ENCODE results near the gene AMBRA1. TPM values are rescaled to one million over a fixed set of nuclear protein-coding genes. Genes with fewer than 3 reads are reported as not detected.
A peak's percentile ranks its signal among the peaks of the same experiment; 100 is the strongest.

AMBRA1 gene
- total RNA-seq, 3 donors from 2014 or later (not counting 1 experiment from before 2014, with no cell fraction given) = 41.3 to 52.7 (median 46.2) TPM

DNA sequence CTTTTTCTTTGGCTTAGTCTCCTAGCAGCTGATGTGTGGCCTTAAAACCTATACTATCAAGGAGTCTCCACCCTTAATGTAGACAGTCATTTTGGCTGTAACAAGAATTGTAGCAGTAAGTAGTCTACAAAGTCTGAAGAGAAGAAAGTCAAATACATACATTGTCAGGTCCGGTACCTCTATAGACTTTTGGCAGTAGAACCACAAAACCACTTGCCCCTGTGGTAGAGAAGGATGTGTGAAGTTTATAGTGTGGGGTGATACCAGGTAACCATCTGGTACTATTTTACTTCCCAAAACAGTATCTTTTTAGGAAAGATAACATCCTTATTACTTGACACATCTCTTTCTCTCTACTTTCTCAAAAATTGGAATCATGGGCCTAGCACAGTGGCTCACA is 38.7 kb upstream of the AMBRA1 start:
- H3K4me1 Mint-ChIP-seq = peaks cover 15 to 25% of the 10 kb centered on the region in 2 donors

GRCh38 chr11:46631676-46632075 is 37.9 kb upstream of the AMBRA1 start:
- intact Hi-C loops (cut with micrococcal nuclease) = no loop called here
- H3K36me3 Mint-ChIP-seq = peaks cover 7% of the 10 kb centered on the region
- H3K9me3 Mint-ChIP-seq = no peaks in the 10 kb centered on the region
- DNase-seq (no peak), ATAC-seq (no peak)
- whole genome bisulfite sequencing (ENCODE audit: insufficient coverage) = 100% methylated on average over 2 of the region's 2 CpGs
- peaks cover 2% of the 10 kb centered on the region for H3K4me1 ChIP-seq (ENCODE audit: control insufficient read depth, insufficient read depth, low read length)
- peaks cover 15 to 25% of the 10 kb centered on the region in 2 donors for H3K4me1 Mint-ChIP-seq
- H3K27me3 ChIP-seq (ENCODE audit: control insufficient read depth, insufficient read depth, low read length) = no peaks in the 10 kb centered on the region
- H3K27ac ChIP-seq (ENCODE audit: low read length) = no peak overlapping the region
- TF ChIP-seq, protein P1, sequence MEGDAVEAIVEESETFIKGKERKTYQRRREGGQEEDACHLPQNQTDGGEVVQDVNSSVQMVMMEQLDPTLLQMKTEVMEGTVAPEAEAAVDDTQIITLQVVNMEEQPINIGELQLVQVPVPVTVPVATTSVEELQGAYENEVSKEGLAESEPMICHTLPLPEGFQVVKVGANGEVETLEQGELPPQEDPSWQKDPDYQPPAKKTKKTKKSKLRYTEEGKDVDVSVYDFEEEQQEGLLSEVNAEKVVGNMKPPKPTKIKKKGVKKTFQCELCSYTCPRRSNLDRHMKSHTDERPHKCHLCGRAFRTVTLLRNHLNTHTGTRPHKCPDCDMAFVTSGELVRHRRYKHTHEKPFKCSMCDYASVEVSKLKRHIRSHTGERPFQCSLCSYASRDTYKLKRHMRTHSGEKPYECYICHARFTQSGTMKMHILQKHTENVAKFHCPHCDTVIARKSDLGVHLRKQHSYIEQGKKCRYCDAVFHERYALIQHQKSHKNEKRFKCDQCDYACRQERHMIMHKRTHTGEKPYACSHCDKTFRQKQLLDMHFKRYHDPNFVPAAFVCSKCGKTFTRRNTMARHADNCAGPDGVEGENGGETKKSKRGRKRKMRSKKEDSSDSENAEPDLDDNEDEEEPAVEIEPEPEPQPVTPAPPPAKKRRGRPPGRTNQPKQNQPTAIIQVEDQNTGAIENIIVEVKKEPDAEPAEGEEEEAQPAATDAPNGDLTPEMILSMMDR (IDR thresholded peaks at IDR 0.05) = no peak
- no peak overlapping the region for H3K4me3 Mint-ChIP-seq
- H3K4me3 ChIP-seq (ENCODE audit: low read length) = no peak overlapping the region
- H3K27ac Mint-ChIP-seq = peak overlapping the region in 1 of 2 donors; percentile 52
- no peaks in the 10 kb centered on the region for H3K27me3 Mint-ChIP-seq (ENCODE audit: low read depth in 2 of 2)
- H3K9me3 ChIP-seq (ENCODE audit: control insufficient read depth, insufficient read depth, low read length) = no peaks in the 10 kb centered on the region
- H3K36me3 ChIP-seq (ENCODE audit: control insufficient read depth, insufficient read depth, low read length) = peaks cover 28% of the 10 kb centered on the region

More for the DNA sequence above, 38.7 kb upstream of the AMBRA1 start:
- TF ChIP-seq, protein P1 (IDR thresholded peaks at IDR 0.05) = no peak
- WGBS (ENCODE audit: insufficient coverage) = 33% methylated on average over 1 of the region's 1 CpG
- H3K36me3 ChIP-seq (ENCODE audit: control insufficient read depth, insufficient read depth, low read length) = peaks cover 25% of the 10 kb centered on the region
- intact Hi-C loops (cut with micrococcal nuclease) = no loop called here
- peaks cover 2% of the 10 kb centered on the region for H3K4me1 ChIP-seq (ENCODE audit: control insufficient read depth, insufficient read depth, low read length)
- no peaks in the 10 kb centered on the region for H3K27me3 Mint-ChIP-seq (ENCODE audit: low read depth in 2 of 2)
- ATAC-seq (peak in 2 of 3 donors; percentile 50 to 88), DNase-seq (peak in 1 of 2 donors; percentile 18)
- H3K27ac Mint-ChIP-seq = peak overlapping the region; percentile 52 to 55
- H3K9me3 ChIP-seq (ENCODE audit: control insufficient read depth, insufficient read depth, low read length) = no peaks in the 10 kb centered on the region
- H3K4me3 ChIP-seq (ENCODE audit: low read length) = no peak overlapping the region
- H3K9me3 Mint-ChIP-seq = no peaks in the 10 kb centered on the region
- H3K27ac ChIP-seq (ENCODE audit: low read length) = no peak overlapping the region
- H3K27me3 ChIP-seq (ENCODE audit: control insufficient read depth, insufficient read depth, low read length) = no peaks in the 10 kb centered on the region
- H3K4me3 Mint-ChIP-seq = no peak overlapping the region
- peaks cover 7% of the 10 kb centered on the region for H3K36me3 Mint-ChIP-seq

- peaks cover 21 to 32% of the 10 kb centered on the region in 2 donors for H3K4me1 Mint-ChIP-seq
- H3K36me3 Mint-ChIP-seq = peaks cover 12% of the 10 kb centered on the region
- WGBS (ENCODE audit: insufficient coverage) = 100% methylated on average over 1 of the region's 1 CpG
- H3K27me3 ChIP-seq (ENCODE audit: control insufficient read depth, insufficient read depth, low read length) = no peaks in the 10 kb centered on the region
- peaks cover 2% of the 10 kb centered on the region for H3K4me1 ChIP-seq (ENCODE audit: control insufficient read depth, insufficient read depth, low read length)
- no peak for DNase-seq
- H3K4me3 Mint-ChIP-seq = no peak overlapping the region
- no peaks in the 10 kb centered on the region for H3K27me3 Mint-ChIP-seq (ENCODE audit: low read depth in 2 of 2)
- intact Hi-C loops (cut with micrococcal nuclease) = no loop called here
- no peak overlapping the region for H3K4me3 ChIP-seq (ENCODE audit: low read length)
- no peaks in the 10 kb centered on the region for H3K9me3 Mint-ChIP-seq
- H3K27ac Mint-ChIP-seq = no peak overlapping the region
- ATAC-seq = no peak
- TF ChIP-seq, protein P1 (IDR thresholded peaks at IDR 0.05) = no peak
- H3K9me3 ChIP-seq (ENCODE audit: control insufficient read depth, insufficient read depth, low read length) = no peaks in the 10 kb centered on the region
- no peak overlapping the region for H3K27ac ChIP-seq (ENCODE audit: low read length)
- H3K36me3 ChIP-seq (ENCODE audit: control insufficient read depth, insufficient read depth, low read length) = peaks cover 33% of the 10 kb centered on the region
These were observed 36.4 kb upstream of the AMBRA1 start for GRCh38 chr11:46630237-46630636.

DNA sequence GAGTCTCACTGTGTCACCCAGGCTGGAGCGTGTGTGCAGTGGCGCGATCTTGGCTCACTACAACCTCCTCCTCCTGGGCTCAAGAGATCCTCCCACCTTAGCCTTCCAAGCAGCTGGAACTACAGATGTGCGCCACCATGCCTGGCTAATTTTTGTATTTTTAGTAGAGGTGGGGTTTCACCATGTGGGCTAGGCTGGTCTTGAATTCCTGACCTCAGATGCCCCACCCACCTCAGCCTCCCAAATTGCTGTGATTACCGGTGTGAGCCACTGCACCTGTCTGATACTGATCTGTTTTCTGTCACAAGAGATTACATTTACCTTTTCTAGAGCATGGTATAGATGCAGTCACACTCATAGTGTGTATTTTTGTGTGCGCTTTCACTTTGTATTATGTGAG is 35.1 kb upstream of the AMBRA1 start:
- H3K4me3 Mint-ChIP-seq = no peak overlapping the region
- DNase-seq (no peak), ATAC-seq (no peak)
- Histone ChIP-seq H3K27ac (ENCODE audit: low read length) (no peak overlapping the region), H3K36me3 (ENCODE audit: control insufficient read depth, insufficient read depth, low read length) (peaks cover 43% of the 10 kb centered on the region), H3K4me1 (ENCODE audit: control insufficient read depth, insufficient read depth, low read length) (peaks cover 2% of the 10 kb centered on the region), H3K27me3 (ENCODE audit: control insufficient read depth, insufficient read depth, low read length) (no peaks in the 10 kb centered on the region), H3K4me3 (ENCODE audit: low read length) (no peak overlapping the region), H3K9me3 (ENCODE audit: control insufficient read depth, insufficient read depth, low read length) (no peaks in the 10 kb centered on the region)
- TF ChIP-seq, protein P1 (IDR thresholded peaks at IDR 0.05) = no peak
- intact Hi-C loops (cut with micrococcal nuclease) = no loop called here
- H3K4me1 Mint-ChIP-seq = peaks cover 23 to 44% of the 10 kb centered on the region in 2 donors
- no peaks in the 10 kb centered on the region for H3K9me3 Mint-ChIP-seq
- H3K36me3 Mint-ChIP-seq = peaks cover 15% of the 10 kb centered on the region
- WGBS (ENCODE audit: insufficient coverage) = 93% methylated on average over 5 of the region's 6 CpGs
- no peak overlapping the region for H3K27ac Mint-ChIP-seq
- H3K27me3 Mint-ChIP-seq (ENCODE audit: low read depth in 2 of 2) = no peaks in the 10 kb centered on the region

All from natural killer cell (primary cell).